GM19023 (cell line): ENCODE data around the gene SLITRK2.

Source experiments
- ATAC-seq: cut with Tn5 transposase; IDR thresholded peaks from one replicate; pipeline ENCODE4 v1.9.1; 2021; ENCODE audit warnings: mild to moderate bottlenecking, moderate library complexity; ENCODE audit not compliant: unreplicated experiment

The SLITRK2 gene, protein sequence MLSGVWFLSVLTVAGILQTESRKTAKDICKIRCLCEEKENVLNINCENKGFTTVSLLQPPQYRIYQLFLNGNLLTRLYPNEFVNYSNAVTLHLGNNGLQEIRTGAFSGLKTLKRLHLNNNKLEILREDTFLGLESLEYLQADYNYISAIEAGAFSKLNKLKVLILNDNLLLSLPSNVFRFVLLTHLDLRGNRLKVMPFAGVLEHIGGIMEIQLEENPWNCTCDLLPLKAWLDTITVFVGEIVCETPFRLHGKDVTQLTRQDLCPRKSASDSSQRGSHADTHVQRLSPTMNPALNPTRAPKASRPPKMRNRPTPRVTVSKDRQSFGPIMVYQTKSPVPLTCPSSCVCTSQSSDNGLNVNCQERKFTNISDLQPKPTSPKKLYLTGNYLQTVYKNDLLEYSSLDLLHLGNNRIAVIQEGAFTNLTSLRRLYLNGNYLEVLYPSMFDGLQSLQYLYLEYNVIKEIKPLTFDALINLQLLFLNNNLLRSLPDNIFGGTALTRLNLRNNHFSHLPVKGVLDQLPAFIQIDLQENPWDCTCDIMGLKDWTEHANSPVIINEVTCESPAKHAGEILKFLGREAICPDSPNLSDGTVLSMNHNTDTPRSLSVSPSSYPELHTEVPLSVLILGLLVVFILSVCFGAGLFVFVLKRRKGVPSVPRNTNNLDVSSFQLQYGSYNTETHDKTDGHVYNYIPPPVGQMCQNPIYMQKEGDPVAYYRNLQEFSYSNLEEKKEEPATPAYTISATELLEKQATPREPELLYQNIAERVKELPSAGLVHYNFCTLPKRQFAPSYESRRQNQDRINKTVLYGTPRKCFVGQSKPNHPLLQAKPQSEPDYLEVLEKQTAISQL

DNA sequence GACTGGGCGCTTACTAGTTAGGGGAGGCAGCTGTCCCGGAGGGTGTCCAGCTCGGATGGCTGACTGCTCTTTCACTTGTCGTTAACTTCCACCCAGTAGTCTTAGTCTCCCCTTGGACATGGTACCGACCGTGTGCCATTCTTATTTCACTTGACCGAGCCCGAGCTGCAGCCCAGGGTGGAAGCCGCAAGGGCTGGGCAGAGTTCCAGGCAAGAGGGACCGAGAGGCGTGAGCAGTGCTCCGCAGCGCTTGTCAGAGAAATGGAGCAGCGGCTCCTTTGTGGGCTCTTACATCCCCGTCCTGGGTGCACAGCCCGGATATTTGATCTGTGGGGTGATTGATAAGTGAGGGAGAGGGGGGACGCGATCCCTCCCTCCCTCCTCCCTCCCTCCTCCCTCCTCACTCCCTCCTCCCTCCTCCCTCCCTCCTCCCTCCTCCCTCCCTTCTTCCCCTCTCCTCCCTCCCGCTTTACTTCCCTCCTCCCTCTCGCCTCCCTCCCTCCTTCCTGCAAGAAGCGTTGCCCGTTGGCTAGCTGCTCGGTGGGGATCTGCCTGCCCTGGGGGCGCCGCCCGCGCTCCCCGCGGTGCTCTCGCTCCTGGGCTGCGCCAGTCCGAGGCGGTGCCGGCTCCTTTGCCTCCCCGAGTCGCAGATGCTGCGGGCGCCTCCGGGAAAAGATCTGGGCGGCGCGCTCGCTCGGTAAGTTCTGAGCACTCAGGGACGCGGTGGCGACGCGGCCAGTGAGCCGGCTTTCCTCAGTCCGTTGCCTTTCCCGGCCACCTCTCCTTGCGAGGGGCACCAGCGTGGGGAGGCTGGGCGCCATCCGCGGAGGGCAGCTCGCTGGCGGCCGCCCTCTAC lies at the start of gene SLITRK2:
TSS of gene SLITRK2 (plus strand) at position 499 of the 855 bp plus-strand sequence. CDS start 4,597 bp downstream, outside the sequence.
- no peak for ATAC-seq

- ATAC-seq, result no peak
These were observed 44.6 kb upstream of the SLITRK2 start for GRCh38 chrX:145773006-145773405.

GRCh38 chrX:145792281-145792680 lies 25.3 kb upstream of the SLITRK2 start:
- ATAC-seq, result no peak

DNA sequence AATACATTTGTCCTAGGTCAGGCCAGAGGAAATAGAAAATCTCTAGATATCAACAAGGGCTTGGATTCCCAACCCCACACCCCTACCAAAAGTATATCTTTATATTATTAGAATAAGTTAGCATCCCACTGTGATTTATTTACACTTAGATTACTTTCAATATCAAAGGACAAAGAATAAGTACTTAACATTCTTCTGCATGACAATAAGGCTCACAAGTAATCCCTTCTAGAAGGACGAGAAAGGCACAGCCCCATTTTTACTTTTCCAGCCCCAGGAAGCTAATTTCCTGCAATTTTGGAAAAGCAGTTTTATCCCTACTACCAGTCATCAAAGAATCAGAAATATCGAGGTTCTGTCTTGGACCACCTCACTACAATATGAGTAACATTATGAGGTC lies 14.1 kb upstream of the SLITRK2 start:
- ATAC-seq, result no peak

DNA sequence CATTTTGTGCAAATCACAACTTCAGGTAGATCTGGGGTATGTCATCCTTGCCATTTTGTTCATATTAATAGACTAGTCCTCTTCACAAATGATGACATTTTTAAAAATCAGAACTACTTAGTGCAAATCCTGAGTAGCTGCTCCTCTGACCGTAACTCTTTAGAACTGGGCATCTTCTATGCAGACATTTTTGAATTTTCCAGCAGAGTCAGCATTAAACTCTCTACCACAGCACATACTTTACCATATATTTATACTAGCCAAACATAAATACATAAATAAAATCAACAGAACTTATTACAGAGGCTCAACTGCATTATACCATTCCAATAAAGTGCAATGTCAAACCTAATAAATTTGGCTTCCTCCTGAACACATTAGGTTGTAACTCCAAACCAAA lies 4.5 kb upstream of the SLITRK2 start:
- no peak for ATAC-seq

GRCh38 chrX:145816601-145817315 lies 871 bp upstream of the SLITRK2 start:
- no peak for ATAC-seq

DNA sequence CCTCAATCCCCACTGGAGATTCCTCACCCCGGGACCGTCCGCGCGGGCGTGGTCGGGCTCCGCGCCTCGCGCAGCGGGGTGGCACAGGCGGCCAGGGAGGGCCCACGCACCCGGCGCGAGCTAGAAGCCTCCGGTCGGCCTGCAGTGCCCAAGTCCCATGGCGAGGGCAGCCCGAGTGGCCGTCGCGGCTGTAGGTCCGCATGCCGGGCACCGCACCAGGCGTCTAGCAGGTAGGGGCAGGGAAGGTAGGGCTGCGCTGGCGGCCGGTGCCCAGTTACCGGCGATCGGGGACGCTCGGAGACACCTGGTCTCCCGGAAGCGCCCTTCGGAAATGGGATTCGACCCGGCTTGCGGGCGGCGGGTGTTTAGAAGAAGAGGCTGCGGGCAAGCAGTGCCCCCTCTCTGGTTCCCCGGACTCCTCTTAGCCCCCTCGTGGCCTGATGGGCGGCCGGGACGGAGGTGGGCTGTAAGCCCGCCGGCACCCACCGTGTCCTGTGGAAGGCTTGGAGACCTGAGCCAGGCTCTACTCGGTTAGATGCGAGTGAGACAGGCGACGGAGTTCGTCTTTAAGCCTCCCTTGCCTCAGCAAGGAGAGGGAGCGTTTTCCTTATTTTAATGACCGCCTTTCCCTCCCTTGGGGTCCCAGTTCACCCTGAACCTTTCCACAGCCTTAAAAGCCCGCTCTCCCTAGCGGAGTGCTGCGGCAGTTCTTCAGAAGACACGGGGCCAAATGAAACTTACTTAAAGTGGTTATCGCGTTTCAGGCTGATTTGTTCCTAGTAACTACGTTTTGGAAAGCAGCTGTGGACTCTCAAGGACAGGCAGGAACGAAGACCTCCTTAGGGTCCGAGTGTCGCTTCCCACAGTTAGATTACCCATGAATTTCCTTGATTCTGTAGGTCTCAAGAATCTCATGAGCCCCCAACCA lies 821 bp downstream of the SLITRK2 start:
- ATAC-seq, result no peak

DNA sequence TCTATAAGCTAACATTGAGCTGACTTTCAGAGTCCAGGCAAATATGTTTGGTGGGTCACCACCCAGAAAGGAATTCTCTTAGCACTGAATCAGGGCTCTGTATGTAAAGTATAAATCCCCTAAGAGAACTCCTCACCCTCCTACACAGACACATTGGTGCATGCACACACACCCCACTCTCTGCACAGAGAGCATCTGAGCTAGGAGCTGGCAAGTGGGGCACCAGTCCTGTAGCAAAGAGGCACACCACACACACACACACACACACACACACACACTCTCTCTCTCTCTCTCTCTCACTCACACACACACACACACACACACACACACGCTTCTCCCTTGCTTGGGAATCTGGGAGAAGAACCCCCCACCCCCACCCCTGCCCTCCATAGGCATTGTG lies 3.2 kb downstream of the SLITRK2 start:
- ATAC-seq, result no peak

DNA sequence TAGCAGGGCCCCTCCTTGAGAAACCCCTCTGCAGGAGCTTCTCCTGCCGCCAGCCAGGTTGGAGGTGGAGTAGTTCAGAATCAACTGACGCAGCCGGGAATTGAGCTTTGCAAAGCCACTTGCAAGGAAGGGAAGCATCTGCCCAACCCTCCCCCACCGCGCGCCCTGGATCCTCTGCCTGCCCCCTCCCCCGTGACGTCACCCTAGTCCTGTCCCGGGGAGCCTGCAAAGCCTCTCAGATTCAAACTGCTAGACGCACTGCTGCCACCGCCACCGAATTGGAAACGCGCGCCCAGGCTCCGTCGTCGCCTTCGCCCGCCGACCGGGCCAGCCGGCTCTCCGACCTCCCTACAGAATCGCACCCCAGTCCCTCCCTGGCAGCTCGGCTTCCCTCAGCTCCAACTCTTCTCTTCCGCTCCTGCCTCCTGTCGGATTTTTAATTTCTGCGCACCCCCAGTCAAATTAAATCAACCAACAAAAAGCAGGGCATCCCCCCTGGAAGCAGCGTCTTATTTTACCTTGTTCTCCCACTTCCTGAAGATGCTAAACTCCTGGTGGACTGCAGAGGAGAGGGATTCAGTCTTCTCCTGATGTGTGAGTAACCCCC lies 3.8 kb downstream of the SLITRK2 start:
- ATAC-seq, result no peak

DNA sequence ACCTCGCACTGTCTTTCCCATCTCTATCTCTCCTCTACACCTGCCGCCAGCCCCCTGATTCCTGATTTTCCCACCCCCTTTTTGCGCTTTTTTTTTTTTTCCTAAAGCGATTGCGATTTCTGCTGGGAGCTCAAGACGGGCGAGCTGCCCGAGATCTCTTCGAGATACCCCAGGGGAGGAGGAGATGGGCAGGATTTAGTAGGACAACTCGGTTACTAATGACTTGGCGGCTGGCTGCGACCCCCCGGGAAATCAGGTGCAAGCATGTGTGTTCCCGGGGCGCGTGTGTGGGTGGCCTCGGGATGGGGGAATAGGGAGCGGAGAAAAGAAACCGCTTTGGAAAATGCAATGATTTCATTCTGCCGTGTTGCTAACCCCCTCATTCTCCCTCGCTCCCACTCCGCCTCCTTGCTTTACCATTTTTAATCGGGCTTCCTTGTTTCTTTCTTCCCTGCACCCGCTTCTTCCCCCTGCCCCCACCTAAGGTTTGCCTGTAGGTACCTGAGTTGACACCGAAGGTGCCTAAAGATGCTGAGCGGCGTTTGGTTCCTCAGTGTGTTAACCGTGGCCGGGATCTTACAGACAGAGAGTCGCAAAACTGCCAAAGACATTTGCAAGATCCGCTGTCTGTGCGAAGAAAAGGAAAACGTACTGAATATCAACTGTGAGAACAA lies 4.4 kb downstream of the SLITRK2 start:
- no peak for ATAC-seq

GRCh38 chrX:145823132-145823531 lies 5.5 kb downstream of the SLITRK2 start:
- ATAC-seq, result no peak

- no peak for ATAC-seq
These were observed 8.3 kb downstream of the SLITRK2 start for GRCh38 chrX:145825896-145826295.

DNA sequence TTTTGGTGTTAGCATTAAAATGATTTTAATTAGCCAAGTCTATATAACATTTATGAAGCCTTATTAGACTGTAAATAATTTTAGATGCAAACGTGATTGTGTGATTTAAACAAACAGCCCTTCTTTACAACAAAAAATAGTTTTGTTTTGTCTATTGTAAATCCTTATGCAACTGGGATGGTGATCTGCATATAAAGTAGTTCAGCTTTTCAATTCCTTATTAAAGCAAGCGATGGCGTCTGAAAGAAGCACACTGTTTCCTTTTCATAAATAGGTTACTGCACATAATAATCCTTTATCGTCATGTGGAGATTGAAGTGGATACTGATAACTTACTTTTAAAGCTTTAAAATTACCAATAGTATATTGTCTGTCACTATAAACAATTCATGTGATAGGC lies 8.8 kb downstream of the SLITRK2 start:
- ATAC-seq, result no peak

DNA sequence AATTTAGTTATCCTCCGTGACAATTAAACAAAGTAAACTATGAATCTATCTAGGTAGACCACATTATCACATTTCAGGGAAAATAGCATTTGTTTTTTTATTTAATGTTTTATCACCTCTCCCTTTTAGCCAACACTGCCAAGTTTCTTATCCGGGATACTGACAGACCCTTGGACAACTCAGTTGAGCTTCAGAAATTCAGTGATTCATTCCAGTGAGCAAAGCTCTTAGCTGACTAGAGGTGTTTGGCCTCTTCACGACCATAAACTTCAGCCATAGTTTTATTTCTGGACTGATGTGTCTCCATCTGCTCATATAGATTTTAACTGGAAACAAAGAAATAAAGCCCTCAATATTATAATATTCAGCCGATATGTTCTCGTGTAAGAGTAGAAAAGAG lies 15.2 kb downstream of the SLITRK2 start:
- no peak for ATAC-seq

- ATAC-seq, result no peak
These were observed 22.9 kb downstream of the SLITRK2 start for GRCh38 chrX:145840531-145840930.

DNA sequence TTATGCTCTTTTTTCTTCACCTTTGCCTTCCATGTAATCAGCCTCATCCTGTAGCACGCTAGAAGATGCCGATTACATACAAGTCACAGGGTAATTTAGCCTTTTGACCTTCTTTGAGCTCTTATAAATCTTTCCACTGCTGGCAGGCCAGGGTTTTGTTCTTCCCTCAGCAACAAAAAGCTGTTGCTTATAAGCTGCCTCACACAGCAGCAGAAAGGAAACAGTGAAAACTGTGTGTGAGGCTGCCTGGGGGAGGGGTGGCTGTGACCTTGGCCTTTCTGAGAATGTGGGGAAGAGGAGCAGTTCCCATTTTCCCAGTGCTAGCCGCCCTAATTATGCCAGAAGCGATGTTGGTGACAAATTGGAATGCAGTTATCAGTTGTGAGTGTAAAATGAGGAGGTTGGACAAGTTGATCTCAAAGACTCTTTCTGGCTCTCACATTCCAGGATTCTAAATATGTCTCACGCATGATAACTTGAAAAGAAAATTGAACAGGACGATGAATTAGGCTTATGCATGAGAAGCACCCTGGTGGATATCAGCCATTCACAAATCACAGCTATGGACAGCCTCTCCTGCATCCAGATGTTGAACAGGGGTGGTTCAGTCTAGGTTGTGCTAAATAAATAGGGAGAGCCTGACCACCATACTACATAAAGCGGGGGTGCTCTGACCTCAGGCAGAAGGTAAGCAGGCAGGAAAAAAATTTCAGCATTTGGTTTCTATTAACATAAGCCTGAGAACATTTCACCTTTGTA lies 25.7 kb downstream of the SLITRK2 start:
- no peak for ATAC-seq

GRCh38 chrX:145844886-145845285 lies 27.3 kb downstream of the SLITRK2 start:
- ATAC-seq, result no peak

GRCh38 chrX:145848448-145848847 lies 30.8 kb downstream of the SLITRK2 start:
- ATAC-seq, result no peak
